Left hindlimb (tissue), 1 donor: Measurements from ENCODE around the gene SCIMP.
A peak's percentile ranks its signal among the peaks of the same experiment; 100 is the strongest.
"Not testable (repeated sequence)": the region's sequence is repeated elsewhere in the genome, so short reads cannot be mapped to it uniquely, and the experiment has no call there.

Source experiments
- DNase-seq: peaks from one replicate; pipeline ENCODE4 v3.0.0-alpha.2; 2018

SCIMP gene

DNA sequence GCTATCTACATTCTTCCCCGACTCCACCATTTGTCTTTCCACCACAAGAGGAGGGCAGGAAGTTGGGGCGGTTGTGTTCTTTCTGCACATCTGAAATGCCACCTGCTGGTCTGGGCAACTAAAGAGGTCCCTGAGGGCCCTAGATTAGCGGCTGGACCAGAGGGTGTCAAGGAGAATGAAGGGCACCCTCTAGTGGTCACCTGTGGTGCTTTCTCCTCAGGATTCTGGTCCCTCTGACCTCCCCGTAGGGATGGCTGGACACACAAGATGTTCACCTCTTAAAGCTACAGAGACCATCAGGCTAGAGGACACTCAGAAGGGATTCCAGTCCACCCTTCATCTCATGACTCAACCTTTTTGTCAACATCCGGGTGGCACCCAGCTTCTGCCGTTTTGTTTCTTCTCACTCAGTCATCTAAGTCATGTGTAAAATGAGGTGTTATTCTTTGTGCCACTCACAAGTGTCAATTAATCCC lies 2.9 kb upstream of the SCIMP start:
- no peak for DNase-seq

DNA sequence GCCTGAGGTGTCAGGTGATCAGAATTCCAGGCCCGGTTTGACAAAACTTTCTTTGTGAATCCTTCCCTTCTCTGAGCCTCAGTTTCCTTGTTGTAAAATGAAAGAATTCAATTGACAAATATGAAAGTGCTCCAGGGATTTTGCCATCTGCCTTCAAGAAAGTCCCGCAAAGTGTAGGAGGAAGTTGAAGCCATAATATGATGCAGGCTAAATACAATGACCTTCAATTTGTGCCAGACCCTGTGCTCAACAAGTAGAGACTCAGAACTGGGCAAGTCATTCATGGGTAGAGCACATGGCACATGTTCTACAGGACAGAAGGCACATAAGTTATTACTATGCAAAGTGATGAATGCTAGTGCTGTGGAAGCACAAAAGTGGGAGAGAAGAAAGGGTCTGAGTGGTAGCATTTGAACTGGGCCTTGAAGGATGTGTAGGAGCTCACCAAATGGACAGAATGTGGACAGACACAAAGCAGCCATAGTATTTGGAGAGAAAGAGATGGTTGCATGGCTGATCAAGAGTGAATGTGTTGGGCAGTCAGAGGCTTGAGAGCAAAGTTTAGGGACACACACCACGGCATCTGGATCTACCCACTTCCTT lies 2.4 kb upstream of the SCIMP start:
- DNase-seq = no peak

DNA sequence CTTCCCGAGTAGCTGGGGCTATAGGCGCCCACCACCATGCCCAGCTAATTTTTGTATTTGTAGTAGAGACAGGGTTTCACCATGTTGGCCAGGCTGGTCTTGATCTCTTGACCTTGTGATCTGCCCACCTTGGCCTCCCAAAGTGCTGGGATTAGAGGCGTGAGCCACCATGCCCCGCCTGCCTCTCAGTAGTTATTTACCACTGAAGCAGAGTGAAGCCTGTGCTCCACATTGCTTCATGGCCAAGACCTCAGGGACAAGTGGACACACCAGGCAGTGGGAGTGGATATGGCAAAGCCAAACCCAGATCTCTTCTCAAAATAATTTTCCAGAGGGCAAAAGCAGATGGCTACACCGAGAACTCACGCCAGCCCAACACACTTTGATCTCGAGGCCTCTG lies 1.2 kb downstream of the SCIMP start:
- not testable (repeated sequence) for DNase-seq

DNA sequence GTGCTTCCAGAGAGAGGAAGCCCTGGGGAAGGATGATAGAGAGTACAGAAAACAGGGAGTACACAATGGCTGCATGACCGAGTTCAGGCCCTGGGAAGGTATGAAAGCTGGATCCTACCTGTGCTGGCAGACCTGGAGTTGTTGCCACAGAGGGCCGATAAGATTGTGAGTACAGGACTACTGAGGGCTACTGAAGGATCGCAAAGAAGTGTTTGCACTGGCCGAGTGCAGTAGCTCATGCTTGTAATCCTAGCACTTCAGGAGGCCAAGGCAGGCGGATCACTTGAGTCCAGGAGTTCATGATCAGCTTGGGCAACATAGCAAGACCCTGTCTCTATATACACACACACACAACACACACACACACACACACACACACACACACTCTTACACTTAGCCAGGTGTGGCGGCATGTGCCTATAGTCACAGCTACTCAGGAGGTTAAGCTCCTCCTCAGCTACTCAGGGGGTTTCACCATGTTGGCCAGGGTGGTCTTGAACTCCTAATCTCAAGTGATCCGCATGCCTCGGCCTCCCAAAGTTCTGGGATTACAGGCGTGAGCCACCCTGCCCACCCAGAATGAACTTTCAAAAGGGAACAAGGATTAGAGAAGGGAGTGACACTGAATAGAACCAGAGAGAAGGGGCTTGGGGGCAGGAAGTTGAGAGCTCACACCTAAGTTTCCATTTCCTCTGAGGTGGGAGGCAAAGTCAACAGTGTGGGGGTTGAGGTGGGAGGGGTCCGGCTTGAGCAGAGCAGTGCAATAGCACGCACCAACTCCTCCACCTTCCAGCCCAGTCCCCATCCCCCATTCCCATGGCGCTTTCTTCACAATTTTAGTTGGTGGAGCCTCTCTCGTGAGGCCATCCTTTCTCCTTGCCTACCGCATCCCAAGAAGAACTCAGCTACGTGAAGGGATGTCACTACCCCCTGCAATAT lies 7.5 kb downstream of the SCIMP start:
- no peak for DNase-seq

GRCh38 chr17:5225668-5226457 lies 8.8 kb downstream of the SCIMP start:
- DNase-seq = no peak

- not testable (repeated sequence) for DNase-seq
Observed at GRCh38 chr17:5221912-5222311, 12.7 kb downstream of the SCIMP start.

DNA sequence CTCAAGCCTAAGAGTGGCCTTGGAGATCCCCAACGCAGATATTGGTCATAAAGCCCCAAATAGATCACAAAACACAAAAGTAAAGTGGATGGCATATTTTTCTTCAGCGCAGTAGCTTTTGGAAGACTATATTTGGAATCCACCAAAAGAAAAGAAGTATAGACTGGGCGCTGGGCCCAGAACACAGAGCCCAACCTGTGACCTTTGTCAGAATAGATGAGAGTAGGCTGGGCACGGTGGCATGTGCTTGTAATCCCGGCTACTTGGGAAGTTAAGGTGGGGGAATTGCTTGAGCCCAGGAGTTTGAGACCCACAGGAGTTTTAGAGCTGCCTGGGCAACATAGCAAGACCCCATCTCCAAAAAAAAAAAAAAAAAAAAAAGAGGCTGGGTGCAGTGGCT lies 14.6 kb downstream of the SCIMP start:
- DNase-seq = no peak

DNA sequence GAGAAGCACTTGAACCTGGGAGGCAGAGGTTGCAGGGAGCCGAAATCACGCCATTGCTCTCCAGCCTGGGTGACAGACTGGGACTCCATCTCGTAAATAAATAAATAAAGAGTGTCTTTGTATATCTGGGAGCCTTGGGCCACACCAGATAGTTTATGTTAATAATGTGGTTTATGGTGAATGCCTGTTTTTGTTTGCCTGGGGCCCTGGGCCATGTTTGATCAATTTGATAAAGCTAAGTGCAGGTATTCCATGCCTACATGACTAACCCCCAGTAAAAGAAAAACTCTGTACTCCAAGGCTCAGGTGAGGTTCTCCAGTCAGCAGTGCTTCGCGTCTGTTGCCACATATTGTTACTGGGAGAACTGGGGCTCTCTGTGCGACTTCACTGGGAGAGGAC lies 15.1 kb downstream of the SCIMP start:
- no peak for DNase-seq

- DNase-seq = not testable (repeated sequence)
Observed at GRCh38 chr17:5217562-5217961, 17.1 kb downstream of the SCIMP start.

DNA sequence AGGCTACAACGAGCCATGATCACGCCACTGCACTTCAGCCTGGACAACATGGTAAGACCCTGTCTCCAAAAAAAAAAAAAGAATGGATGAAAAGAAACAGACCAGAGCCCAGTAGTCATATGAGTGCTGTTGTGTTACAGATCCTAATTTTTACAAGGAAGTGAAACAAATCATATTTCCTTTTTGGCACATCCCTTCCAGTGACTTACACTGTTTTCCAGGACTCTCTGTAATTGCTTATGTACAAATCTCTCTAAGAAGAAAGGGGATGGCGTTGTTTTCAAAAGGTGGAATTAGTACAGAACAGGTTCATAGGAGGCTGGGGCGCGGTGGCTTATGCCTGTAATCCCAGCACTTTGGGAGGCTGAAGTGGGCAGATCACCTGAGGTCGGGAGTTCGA lies 23.2 kb downstream of the SCIMP start:
- DNase-seq = no peak

GRCh38 chr17:5210614-5211252 lies 23.9 kb downstream of the SCIMP start:
- DNase-seq = no peak

DNA sequence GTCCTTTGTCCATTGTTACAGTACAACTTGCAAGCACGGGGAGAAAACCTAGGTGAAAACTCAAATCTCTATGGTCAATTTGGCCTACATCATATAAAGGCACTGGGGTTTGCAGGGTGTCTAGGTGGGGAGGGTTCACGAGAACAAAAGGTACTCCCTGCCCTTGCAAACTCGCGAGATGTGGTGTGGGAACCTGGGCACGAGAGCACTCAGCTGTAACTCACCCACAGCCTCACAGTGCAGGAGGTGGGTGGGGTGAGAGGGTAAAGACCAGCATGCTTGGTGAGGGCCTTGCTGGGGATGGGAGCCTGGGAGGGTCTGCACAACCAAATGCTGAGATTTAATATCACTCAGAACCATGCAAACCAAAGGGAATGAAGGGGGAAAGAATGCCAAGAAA lies 24.6 kb downstream of the SCIMP start:
- no peak for DNase-seq

- no peak for DNase-seq
Observed at GRCh38 chr17:5209396-5209795, 25.3 kb downstream of the SCIMP start.

- DNase-seq = no peak
Observed at GRCh38 chr17:5203908-5204294, 30.8 kb downstream of the SCIMP start.

DNA sequence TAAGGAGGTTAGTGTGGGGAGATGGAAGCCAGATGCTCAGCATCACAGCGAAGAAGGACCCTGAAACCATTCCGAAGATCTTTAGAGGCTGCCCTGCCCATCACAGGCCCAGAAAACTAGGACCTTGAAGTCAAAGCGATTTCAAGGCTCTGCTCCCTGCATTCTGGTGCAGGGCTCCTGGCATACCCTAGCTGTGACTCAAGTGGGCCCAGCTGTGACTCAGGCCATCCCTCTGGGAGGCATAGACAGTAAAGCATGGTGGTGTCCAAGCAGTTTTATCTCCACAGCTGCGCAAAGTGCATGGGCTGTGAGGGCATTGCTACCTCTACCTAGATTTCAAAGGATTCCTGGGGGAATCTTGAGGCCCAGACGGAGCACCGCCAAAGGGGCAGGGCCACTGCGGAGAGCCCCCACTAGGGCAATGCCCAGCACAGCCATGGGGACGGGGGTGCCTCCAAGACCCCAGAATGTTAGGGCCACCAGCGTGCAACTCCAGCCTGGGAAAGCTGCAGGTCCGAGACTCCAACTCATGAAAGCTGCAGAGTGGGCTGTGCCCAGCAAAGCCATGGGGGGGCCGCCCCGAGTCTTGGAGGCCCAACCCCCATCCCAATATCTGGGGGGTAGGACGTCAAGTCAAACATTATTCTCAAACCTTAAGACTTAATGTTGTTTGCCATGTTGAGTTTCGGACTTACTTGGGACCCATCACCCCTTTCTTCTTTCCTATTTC lies 31.3 kb downstream of the SCIMP start:
- no peak for DNase-seq

DNA sequence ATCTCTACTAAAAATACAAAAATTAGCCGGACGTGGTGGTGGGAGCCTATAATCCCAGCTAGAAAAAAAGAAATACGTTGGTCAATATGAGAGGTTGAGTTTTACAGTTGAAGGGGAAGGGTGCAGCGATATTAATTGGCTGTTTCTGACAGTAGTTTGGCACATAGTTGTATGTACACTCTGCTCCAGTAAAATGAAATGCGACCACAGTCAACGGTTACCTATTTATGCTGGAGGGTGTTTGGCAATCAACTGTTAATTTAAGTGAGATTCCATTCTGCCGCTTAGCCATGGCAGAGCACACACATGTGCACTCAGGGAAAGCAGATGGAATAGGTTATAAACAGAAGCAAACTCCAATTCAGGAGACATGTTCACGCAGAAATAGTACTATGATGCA lies 33.6 kb downstream of the SCIMP start:
- DNase-seq = no peak

GRCh38 chr17:5200360-5200759 lies 34.3 kb downstream of the SCIMP start:
- no peak for DNase-seq

DNA sequence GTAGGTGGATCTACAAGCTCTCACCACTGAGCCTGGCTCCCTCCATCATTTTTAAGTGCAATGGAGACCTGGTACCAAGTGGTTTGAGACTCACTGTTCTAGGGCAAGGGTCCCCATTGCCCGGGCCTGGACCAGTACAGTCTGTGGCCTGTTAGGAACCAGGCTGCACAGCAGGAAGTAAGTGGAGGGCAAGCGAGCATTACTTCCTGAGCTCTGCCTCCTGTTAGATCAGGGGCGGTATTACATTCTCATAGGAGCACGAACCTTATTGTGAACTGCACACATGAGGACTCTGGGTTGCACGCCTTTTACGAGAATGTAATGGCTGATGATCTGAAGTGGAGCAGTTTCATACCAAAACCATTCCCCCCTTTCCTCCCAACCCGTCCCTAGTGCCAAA lies 36.2 kb downstream of the SCIMP start:
- DNase-seq = no peak

DNA sequence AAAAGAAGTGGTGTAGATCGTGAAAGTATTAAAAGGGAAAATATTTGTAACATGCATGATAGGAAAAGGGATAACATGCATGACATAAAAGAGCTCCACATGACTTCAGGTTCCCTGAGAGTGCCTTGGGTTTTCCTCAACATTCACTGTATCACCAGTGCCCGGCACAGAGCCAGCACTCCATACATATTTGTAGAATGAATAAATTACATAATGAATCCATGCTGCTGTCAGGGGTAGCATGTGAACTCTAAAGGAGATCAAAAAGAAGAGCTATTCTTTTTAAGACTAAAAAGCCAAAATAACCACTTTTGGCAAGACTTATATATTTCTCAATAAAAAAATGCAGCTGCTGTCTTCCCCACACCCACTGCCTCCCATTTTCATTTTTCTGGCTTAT lies 40.3 kb downstream of the SCIMP start:
- no peak for DNase-seq

DNA sequence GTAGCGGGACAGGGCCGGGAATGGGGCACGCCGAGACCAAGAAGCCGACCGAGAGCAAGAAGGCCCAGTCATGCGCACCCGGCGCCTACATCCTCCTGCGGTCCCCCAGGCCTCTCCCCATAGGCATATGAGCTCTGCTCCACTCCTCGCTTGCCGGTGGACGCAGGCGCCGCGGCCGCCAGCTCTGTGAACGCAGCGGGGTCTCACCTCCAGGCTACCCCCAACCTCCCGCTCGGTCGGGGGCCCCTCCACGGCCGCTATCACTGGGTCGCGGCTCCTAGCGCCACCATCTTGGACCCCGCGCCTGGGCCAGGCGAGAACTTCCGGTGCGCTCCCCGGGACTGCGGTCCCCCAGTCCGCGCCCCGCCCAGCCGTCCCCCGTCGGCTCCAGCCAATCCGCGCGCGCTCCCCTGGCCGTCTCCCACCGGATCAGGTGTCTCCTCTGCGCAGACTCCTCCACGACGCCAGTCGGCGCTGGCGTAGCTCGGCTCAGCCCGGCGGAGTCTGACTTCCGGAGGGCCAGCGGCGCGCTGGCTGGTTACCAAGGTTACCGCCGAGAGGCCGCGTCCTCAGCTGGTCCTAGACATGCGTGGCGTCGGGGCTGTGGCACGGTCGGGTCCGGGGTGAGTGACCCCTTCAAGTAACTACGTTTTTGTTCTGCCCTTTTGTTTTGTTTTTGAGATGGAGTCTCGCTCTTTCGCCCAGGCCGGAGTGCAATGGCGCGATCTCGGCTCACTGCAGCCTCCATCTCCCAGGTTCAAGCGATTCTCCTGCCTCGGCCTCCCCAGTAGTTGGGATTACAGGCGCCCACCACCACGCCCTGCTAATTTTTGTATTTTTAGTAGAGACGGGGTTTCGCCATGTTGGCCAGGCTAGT lies 42.9 kb downstream of the SCIMP start, which contains the start of gene ZNF594:
Gene ZNF594 (minus strand): TSS at position 328 of the 877 bp plus-strand sequence. CDS start 7,612 bp downstream, outside the sequence.
- DNase-seq = peak; percentile 98

DNA sequence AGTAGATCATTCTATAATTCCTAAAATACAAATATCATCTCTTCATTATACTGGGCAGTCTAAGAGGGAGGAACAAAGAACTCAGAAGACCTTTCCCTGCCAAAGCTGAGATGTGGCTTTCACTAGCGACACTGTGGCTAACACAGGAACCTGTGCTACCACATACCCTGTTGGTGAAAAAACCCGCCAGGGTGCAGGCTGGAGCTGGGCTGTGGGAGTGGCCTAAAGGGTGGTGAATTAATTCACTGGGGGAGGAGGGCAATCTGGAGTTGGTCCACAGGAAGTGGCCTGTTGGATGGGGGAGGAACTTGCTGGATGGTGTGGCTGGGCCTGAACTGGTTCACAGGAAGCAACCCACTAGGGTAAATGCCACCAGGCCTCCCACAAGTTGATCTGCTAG lies 50.4 kb downstream of the SCIMP start:
- peak; percentile 29 for DNase-seq
